Stimulated activated CD4-positive, alpha-beta T cell treated with anti-CD3 and anti-CD28 coated beads, Interleukin-12 subunit alpha, Interleukin-12 subunit beta, amount 100 ng/mL, for 24 hours (primary cell): ENCODE results near the gene RNASET2.
"Not testable (repeated sequence)": the region's sequence is repeated elsewhere in the genome, so short reads cannot be mapped to it uniquely, and the experiment has no call there.

Experiments used
- DNase-seq, 2 experiments: peaks; one replicate each; pipeline ENCODE4 v3.0.0-alpha.2; 2020; ENCODE audit warnings: low read depth in 2 of 2

The RNASET2 gene

DNA sequence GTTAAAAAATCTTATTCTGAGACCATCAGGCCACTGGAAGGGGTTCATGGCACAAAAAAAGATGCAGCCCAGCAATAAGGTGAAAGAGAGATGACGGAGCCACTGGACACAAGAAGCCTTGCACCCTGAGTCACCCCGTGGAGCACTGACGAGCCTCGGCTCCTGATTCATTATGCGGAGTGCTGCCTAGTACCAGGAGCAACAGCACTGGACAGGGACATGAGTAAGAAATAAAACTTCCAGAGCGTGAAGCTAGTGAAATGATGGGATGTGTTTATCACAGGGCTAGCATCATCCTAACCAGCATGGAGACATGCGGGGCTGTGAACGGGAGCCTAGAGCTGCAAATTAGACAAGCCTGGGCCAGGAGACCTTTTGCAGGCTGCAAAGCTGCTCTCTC is 53.3 kb downstream of the RNASET2 start:
- DNase-seq = no peak

DNA sequence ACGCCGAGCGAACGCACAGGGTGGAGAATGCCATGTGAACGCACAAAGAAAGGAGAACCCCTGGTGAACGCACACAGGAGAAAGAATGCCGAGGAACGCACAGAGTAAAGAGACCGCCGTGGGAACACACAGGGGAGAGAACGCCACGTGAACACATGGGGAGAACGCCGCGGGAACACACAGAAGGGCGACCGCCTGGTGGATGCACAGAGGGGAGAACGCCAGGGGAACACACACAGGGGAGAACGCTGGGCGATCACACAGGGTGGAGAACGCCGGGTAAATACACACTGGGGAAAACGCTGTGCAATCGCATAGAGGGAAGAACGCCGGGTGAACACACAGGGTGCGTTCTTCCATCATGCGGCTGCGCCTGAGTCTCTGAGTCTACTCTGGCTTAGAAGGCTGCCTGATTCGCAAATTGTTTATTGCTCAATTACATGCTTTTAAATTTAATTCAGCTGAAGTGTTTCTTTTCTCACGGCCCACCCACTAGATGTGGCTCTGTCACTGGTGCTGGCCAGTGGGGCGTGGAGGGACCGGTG is 54.1 kb downstream of the RNASET2 start:
- no peak for DNase-seq

DNA sequence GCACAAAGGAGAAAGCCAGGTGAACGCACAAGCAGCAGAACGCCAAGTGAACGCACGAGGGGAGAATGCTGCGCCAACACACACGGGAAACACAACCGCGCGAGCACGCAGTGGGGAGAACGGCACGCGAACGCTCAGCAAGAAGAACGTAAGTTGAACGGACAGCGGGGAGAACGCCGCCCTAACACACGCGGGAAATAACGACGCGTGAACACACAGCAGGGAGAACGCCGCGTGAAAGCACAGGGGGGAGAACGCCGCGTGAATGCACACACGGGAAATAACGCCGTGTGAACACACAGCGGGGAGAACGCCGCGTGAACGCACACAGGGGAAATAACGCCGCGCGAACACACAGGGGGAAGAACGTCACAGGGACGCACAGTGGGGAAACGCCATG is 54.7 kb downstream of the RNASET2 start:
- DNase-seq = no peak

DNA sequence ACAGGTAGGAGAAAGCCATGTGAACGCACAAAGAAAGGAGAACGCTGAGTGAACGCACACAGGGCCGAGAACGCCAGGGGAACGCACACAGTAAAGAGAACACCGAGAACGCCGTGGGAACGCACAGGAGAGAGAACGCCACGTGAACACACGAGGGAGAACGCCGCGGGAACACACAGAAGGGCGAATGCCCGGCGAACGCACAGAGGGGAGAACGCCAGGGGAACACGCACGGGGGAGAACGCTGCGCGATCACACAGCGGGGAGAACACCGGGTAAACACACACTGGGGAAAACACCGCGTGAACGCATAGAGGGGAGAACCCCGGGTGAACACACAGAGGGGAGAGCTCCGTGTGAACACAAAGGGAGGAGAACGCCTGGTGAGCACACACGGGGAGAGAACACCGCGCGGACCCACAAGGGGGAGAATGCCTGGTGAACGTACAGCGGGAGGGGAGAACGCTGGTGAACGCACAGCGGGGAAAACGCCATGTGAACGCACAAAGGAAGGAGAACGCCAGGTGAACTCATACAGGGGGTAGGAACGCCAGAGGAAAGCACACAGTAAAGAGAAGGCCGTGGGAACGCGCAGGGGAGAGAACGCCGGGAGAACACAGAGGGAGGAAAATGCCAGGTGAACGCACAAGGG is 55.3 kb downstream of the RNASET2 start:
- DNase-seq = no peak

DNA sequence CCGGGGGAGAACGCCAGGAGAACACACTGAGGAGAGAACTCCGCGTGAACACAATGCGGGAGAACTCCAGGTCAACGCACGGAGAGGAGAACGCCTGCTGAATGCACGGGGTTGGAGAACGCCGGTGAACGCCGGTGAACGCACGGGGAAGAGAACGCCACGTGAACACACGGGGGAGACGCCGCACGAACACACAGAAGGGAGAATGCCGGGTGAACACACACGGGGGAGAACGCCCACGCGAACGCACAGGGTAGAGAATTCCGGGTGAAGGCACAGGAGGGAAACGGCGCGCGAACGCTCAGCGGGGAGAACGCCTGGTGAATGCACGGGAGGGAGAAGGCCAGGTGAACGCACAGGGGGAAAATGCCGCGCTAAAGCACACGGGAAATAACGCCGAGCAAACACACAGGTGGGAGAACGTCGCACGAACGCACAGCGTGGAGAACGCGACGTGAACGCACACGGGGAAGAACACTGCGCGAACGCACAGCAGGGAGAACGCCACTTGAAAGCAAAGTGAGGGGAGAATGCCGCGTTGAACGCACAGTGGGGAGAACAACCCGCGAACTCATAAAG is 56.1 kb downstream of the RNASET2 start:
- DNase-seq = no peak

DNA sequence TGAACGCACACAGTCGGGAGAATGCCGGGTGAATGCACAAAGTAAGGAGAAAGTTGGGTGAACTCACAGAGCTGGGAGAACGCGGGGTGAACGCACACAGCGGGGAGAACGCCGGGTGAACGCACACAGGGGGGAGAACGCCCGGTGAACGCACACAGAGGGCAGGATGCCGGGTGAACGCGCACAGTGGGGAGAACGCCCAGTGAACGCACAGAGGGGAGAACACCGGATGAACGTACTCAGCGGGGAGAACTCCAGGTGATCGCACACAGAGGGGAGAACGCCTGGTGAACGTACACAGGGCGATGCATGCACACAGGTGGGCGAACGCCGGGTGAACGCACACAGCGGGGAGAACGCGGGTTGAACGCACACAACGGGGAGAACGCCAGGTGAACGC is 57.4 kb downstream of the RNASET2 start:
- DNase-seq = no peak

DNA sequence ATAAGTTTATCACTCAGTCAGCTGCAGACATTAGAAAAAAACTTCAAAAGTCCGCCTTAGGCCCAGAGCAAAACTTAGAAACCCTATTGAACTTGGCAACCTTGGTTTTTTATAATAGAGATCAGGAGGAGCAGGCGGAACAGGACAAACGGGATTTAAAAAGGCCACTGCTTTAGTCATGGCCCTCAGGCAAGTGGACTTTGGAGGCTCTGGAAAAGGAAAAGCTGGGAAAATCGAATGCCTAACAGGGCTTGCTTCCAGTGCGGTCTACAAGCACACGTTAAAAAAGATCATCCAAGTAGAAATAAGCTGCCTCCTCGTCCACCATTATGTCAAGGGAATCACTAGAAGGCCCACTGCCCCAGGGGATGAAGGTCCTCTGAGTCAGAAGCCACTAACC is 61.7 kb downstream of the RNASET2 start:
- DNase-seq = not testable (repeated sequence)

DNA sequence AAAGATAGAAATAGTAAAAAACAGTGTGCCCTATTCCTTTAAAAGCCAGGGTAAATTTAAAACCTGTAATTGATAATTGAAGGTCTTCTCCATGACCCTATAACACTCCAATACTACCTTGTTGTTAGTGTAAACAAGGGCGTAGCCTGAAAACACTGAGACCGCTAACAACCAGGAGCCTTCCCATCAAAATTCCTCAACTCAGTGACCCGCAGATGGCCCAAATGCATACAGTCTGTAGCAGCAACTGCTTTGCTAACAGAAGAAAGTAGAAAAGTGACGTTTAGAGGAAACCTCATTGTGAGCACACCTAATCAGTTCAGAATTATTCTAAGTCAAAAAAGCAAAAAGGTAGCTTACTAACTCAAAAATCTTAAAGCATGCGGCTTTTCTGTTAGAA is 63.9 kb downstream of the RNASET2 start:
- not testable (repeated sequence) for DNase-seq

DNA sequence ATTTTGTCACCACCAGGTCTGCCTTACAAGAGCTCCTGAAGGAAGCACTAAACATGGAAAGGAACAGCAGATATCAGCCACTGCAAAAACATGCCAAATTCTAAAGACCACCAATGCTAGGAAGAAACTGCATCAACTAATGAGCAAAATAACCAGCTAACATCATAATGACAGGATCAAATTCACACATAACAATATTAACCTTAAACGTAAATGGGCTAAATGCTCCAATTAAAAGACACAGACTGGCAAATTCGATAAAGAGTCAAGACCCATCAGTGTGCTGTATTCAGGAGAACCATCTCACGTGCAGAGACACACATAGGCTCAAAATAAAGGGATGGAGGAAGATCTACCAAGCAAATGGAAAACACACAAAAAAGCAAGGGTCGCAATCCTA is 69.6 kb downstream of the RNASET2 start:
- DNase-seq = not testable (repeated sequence)

DNA sequence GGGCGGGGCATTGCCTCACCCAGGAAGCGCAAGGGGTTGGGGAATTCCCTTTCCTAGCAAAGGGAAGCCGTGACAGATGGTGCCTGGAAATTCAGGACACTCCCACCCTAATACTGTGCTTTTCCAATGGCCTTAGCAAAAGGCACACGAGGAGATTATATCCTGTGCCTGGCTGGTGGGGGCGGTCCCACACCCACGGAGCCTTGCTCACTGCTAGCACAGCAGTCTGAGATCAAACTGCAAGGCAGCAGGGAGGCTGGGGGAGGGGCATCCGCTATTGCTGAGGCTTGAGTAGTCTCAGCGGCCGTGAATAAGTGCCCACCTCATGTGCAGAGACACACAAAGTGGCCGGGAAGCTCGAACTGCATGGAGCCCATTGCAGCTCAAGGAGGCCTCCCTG is 71.4 kb downstream of the RNASET2 start:
- DNase-seq = not testable (repeated sequence)

DNA sequence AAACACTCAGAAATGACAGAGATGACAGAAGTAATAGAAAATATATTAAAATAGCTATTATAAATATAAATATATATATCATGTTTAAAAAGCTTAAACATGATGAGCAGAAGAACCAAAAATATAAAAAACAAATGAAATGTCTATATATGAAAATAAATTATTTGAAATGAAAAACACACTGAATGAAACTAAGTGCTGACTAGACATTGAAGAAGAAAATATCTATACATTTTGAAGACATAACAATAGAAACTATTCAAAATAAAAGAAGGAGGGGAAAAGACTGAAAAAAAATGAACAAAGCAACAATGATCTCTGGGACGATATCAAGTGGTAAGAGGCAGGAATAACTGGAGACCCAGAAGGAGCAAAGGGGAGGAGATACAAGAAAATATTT is 76.8 kb downstream of the RNASET2 start:
- DNase-seq = no peak
